Testis (tissue), 2 donors: ENCODE measurements around the gene DENND10.

Experiments
- POLR2A ChIP-seq: fragments of 450-650 bp; IDR thresholded peaks from one replicate; pipeline ENCODE4 v1.6.1; 2017; ENCODE audit warnings: antibody characterized with exemption, mild to moderate bottlenecking, moderate library complexity
- TF ChIP-seq, protein P1 (sequence below), 3 experiments: fragments of 450-650 bp in 2 of 3; fragments of 200-600 bp in 1 of 3; sonication (generic) in 1 of 3; IDR thresholded peaks; one replicate each; pipeline ENCODE4 v1.5.1; 2016 to 2019; ENCODE audit warnings: antibody characterized with exemption in 3 of 3, mild to moderate bottlenecking in 2 of 3, moderate library complexity in 1 of 3

DNA sequence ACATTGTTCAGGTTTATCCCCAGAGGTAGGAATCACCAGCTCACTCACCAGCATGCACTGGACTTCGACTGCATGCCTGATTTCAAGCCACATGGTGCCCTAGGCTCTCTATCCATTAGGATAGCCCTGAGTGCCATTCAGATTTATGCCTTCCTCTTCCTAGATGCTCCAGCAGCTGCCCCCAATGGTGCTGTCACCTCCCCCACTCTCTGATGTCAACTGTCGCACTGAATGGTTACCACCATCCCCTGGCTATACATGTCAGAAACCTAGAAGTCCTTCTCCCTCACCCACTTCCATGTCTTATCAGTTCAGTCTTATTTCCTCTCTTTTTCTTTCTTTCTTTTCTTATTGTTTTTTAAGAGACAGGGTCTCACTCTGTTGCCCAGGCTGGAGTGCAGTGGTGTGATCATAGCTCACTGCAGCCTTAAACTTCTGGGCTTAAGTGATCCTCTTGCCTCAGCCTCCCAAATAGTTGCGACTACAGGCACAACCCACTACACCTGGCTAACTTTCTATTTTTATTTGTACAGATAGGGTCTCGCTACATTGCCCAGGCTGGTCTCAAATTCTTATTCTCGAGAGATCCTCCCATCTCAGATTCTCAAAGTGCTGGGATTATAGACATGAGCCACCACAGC, 58.7 kb downstream of the DENND10 start:
- TF ChIP-seq, protein P1, sequence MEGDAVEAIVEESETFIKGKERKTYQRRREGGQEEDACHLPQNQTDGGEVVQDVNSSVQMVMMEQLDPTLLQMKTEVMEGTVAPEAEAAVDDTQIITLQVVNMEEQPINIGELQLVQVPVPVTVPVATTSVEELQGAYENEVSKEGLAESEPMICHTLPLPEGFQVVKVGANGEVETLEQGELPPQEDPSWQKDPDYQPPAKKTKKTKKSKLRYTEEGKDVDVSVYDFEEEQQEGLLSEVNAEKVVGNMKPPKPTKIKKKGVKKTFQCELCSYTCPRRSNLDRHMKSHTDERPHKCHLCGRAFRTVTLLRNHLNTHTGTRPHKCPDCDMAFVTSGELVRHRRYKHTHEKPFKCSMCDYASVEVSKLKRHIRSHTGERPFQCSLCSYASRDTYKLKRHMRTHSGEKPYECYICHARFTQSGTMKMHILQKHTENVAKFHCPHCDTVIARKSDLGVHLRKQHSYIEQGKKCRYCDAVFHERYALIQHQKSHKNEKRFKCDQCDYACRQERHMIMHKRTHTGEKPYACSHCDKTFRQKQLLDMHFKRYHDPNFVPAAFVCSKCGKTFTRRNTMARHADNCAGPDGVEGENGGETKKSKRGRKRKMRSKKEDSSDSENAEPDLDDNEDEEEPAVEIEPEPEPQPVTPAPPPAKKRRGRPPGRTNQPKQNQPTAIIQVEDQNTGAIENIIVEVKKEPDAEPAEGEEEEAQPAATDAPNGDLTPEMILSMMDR (IDR thresholded peaks at IDR 0.05): no peak
- TF ChIP-seq POLR2A: no peak
